VCaP (cell line): ENCODE results near the gene ASPA.

Experiments
- H3K27ac ChIP-seq: fragments of 450-650 bp; 2 replicates; pipeline ENCODE4 v1.5.1; 2017
- CTCF ChIP-seq: fragments of 450-650 bp; conservative IDR thresholded peaks from 2 replicates; pipeline ENCODE4 v1.5.1; 2017; ENCODE audit warnings: mild to moderate bottlenecking, moderate library complexity

The ASPA gene

GRCh38 chr17:3485481-3486068, 9.8 kb downstream of the ASPA start:
- no peak overlapping the region for H3K27ac ChIP-seq
- no peak for TF ChIP-seq CTCF

GRCh38 chr17:3497101-3497500, 21.3 kb downstream of the ASPA start:
- no peak for TF ChIP-seq CTCF
- no peak overlapping the region for H3K27ac ChIP-seq

GRCh38 chr17:3501344-3501743, 25.5 kb downstream of the ASPA start:
- no peak overlapping the region for H3K27ac ChIP-seq
- TF ChIP-seq CTCF = no peak

GRCh38 chr17:3502466-3502865, 26.7 kb downstream of the ASPA start:
- no peak overlapping the region for H3K27ac ChIP-seq
- TF ChIP-seq CTCF = no peak

DNA sequence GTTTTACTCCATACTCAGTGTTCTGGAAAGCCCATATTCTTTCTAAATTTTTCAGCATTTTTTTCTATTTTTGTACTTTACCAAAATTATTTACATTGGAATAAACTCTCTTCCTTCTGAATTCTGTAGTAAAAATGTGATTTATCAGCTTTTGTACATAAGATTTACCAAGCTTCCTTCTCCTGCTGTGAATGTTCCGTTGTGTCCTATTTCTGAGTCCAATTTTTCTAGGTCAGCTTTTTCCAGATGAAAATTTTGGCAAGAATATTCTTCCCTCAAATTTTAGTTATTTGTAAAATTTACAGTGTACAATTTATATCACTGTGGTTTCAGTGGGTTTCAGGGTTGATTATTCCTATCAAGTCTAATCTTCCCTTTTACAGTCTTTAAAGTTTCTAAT, 27.5 kb downstream of the ASPA start:
- no peak overlapping the region for H3K27ac ChIP-seq
- TF ChIP-seq CTCF = no peak

DNA sequence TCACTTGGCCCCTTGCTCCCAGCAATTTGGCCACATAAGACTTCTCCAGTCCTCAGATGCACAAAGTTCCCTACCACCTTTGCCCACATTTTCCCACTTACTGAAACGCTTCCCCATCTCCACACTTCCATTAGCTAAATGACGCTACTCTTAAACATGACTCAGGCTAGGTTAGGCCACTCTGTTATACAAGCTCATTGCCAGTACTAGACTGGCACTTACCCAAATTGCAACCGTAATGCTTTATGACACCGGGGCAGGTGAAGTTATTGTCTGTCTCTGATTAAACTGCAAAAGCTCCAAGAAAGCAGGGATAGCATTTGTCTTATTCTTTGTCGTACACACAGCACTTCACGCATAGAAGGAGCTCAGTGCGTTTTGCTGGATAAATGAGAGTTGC, 29.2 kb downstream of the ASPA start:
- no peak overlapping the region for H3K27ac ChIP-seq
- TF ChIP-seq CTCF = no peak

DNA sequence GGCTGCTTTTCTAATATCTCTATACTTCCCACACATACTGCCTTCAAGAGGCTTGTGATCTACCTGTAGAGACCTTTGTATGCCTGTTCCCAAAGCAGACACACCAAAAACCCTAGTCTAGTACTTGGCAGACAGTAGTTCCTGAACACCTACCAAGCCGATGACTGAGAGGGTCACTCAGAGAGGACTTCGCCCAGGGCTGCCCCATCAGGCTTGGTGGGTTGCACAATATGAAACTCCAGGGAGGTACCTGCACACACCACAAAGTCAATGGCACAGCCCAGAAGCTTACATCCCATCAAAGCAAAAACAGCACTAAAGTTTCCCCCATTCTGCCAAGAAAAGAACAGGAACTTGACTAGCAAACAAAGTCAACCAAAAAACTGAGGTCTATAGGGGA, 30.3 kb downstream of the ASPA start:
- no peak for TF ChIP-seq CTCF
- H3K27ac ChIP-seq = no peak overlapping the region
